Keratinocyte (primary cell): ENCODE results near the gene OR6P1. TPM values are rescaled to one million over a fixed set of nuclear protein-coding genes. Genes with fewer than 3 reads are reported as not detected.

Experiments
- DNase-seq: peaks from one replicate; pipeline ENCODE4 v3.0.0-alpha.2; 2011; ENCODE audit warnings: low read depth, missing footprints, low spot score
- FAIRE-seq: peaks from 2 replicates; lab custom pipeline; 2011; peaks lifted over from hg19 to GRCh38; lab: Jason Lieb, UNC
- H2AFZ ChIP-seq: 2 replicates; pipeline ENCODE4 v1.6.0; 2012; ENCODE audit warnings: low read length, control low read depth, inconsistent platforms; ENCODE audit not compliant: control insufficient read depth
- H3K27ac ChIP-seq: 2 replicates; pipeline ENCODE4 v1.5.1; 2011; ENCODE audit warnings: low read length; ENCODE audit not compliant: control insufficient read depth, insufficient read depth
- H3K27me3 ChIP-seq: 3 replicates; pipeline ENCODE4 v1.6.0; 2011; ENCODE audit warnings: low read length; ENCODE audit not compliant: control insufficient read depth, insufficient read depth; ENCODE audit errors: extremely low read depth
- H3K36me3 ChIP-seq, 2 experiments: 2 replicates in 1 of 2; 3 replicates in 1 of 2; pipeline ENCODE4 v1.5.1; 2011; ENCODE audit warnings: low read length in 2 of 2, mild to moderate bottlenecking in 1 of 2; ENCODE audit not compliant: control insufficient read depth in 2 of 2, insufficient read depth in 2 of 2; ENCODE audit errors: extremely low read depth in 1 of 2
- H3K4me1 ChIP-seq: 3 replicates; pipeline ENCODE4 v1.5.1; 2011; ENCODE audit warnings: low read length; ENCODE audit not compliant: control insufficient read depth, insufficient read depth; ENCODE audit errors: extremely low read depth
- H3K4me2 ChIP-seq: 3 replicates; pipeline ENCODE4 v1.6.0; 2011; ENCODE audit warnings: low read depth, low read length; ENCODE audit not compliant: control insufficient read depth, insufficient read depth; ENCODE audit errors: extremely low read depth
- H3K4me3 ChIP-seq, 3 experiments: fragments of 200-600 bp in 1 of 3; sonication (generic) in 1 of 3; 2 replicates in 2 of 3; 3 replicates in 1 of 3; pipeline ENCODE4 v1.5.1; 2011 to 2016; ENCODE audit warnings: low read length in 3 of 3, mild to moderate bottlenecking in 3 of 3, control low read depth in 2 of 3, inconsistent platforms in 1 of 3, low read depth in 1 of 3, mixed read lengths in 1 of 3, mixed run types in 1 of 3, moderate library complexity in 1 of 3; ENCODE audit not compliant: control insufficient read depth in 2 of 3, insufficient read depth in 2 of 3; ENCODE audit errors: extremely low read depth in 1 of 3
- H3K79me2 ChIP-seq: 2 replicates; pipeline ENCODE4 v1.6.0; 2012; ENCODE audit warnings: low read length; ENCODE audit not compliant: control insufficient read depth, insufficient read depth
- H3K9ac ChIP-seq: 3 replicates; pipeline ENCODE4 v1.6.0; 2011; ENCODE audit warnings: low read length; ENCODE audit not compliant: control insufficient read depth, insufficient read depth; ENCODE audit errors: extremely low read depth
- H3K9me1 ChIP-seq: 3 replicates; pipeline ENCODE4 v1.6.0; 2011; ENCODE audit warnings: low read length; ENCODE audit not compliant: control insufficient read depth, insufficient read depth; ENCODE audit errors: extremely low read depth
- H3K9me3 ChIP-seq: 2 replicates; pipeline ENCODE4 v1.5.1; 2012; ENCODE audit warnings: low read depth, low read length; ENCODE audit not compliant: control insufficient read depth
- H4K20me1 ChIP-seq: 3 replicates; pipeline ENCODE4 v1.6.0; 2011; ENCODE audit warnings: low read length; ENCODE audit not compliant: control insufficient read depth, insufficient read depth; ENCODE audit errors: extremely low read depth
- CTCF ChIP-seq, 3 experiments: IDR thresholded peaks in 1 of 3; conservative IDR thresholded peaks in 1 of 3; optimal IDR thresholded peaks in 1 of 3; 2 replicates in 2 of 3; 3 replicates in 1 of 3; pipeline versions ENCODE3 to v1.5.1; 2011; ENCODE audit warnings: low read length in 3 of 3, mild to moderate bottlenecking in 3 of 3, moderate library complexity in 2 of 3, control low read depth in 1 of 3, inconsistent platforms in 1 of 3; ENCODE audit not compliant: insufficient read depth in 2 of 3; ENCODE audit errors: extremely low read depth in 1 of 3
- EZH2 ChIP-seq: IDR thresholded peaks from one replicate; pipeline ENCODE4 v1.6.1; 2012; ENCODE audit warnings: inconsistent platforms, mild to moderate bottlenecking, low read length, moderate library complexity
- dilution Hi-C: fragments of 300-500 bp; cut with MboI; formaldehyde crosslinking; loops from one replicate; pipeline ENCODE4 v1.7.0; 2020; ENCODE audit warnings: low sequenced_read_pairs; ENCODE audit not compliant: extremely low pct_ligation_motif_present
- polyA plus RNA-seq, 5 experiments: library from polyadenylated mRNA; depleted of rRNA in 3 of 5; stranded (reverse) in 3 of 5; stranded (forward) in 1 of 5; unstranded in 1 of 5; fragments of >200 nt; gene quantifications; 1 replicate in 1 of 5; 2 replicates in 3 of 5; 3 replicates in 1 of 5; pipeline versions ENCODE4 v1.2.1 to v1.2.3, GENCODE V29; 2011 to 2012; ENCODE audit warnings: missing spikeins in 2 of 5, low read depth in 1 of 5, low replicate concordance in 1 of 5

The OR6P1 gene
- polyA plus RNA-seq, 1 donor (not counting 4 experiments of a cell fraction or from before 2014, with no cell fraction given): not detected

- Histone ChIP-seq H3K4me1 (no peaks in the 10 kb centered on the region), H3K9me1 (no peaks in the 10 kb centered on the region), H3K9me3 (no peaks in the 10 kb centered on the region), H3K36me3 (no peaks in the 10 kb centered on the region), H3K79me2 (no peaks in the 10 kb centered on the region), H4K20me1 (no peaks in the 10 kb centered on the region), H2AFZ (no peak overlapping the region), H3K9ac (no peak overlapping the region), H3K27ac (no peak overlapping the region), H3K4me2 (no peak overlapping the region), H3K4me3 (no peak overlapping the region), H3K27me3 (no peaks in the 10 kb centered on the region)
- TF ChIP-seq EZH2: no peak
- no peak for TF ChIP-seq CTCF (optimal IDR thresholded peaks at IDR 0.05 in 1 of 3, IDR thresholded peaks at IDR 0.05 in 1 of 3, conservative IDR thresholded peaks at IDR 0.05 in 1 of 3; ENCODE audit: extremely low read depth in 1 of 3, insufficient read depth in 2 of 3, low read length in 3 of 3)
- no peak for FAIRE-seq
- dilution Hi-C loops: no loop called here
- no peak for DNase-seq
Measured at GRCh38 chr1:158521666-158522058, 48.7 kb downstream of the OR6P1 start.

- Histone ChIP-seq H2AFZ (no peak overlapping the region), H3K27me3 (no peaks in the 10 kb centered on the region), H3K36me3 (no peaks in the 10 kb centered on the region), H3K9ac (no peak overlapping the region), H3K79me2 (no peaks in the 10 kb centered on the region), H3K4me2 (no peak overlapping the region), H3K9me3 (no peaks in the 10 kb centered on the region), H4K20me1 (no peaks in the 10 kb centered on the region), H3K9me1 (no peaks in the 10 kb centered on the region), H3K4me3 (no peak overlapping the region), H3K27ac (no peak overlapping the region), H3K4me1 (no peaks in the 10 kb centered on the region)
- FAIRE-seq (no peak), DNase-seq (no peak)
- dilution Hi-C loops: no loop called here
- no peak for TF ChIP-seq EZH2
- no peak for TF ChIP-seq CTCF (optimal IDR thresholded peaks at IDR 0.05 in 1 of 3, IDR thresholded peaks at IDR 0.05 in 1 of 3, conservative IDR thresholded peaks at IDR 0.05 in 1 of 3; ENCODE audit: extremely low read depth in 1 of 3, insufficient read depth in 2 of 3, low read length in 3 of 3)
Measured at GRCh38 chr1:158520955-158521665, 49.3 kb downstream of the OR6P1 start.
